Ascending aorta (tissue), 2 donors: ENCODE results near the gene SLC19A1. TPM values are rescaled to one million over a fixed set of nuclear protein-coding genes. Genes with fewer than 3 reads are reported as not detected.

Source experiments
- DNase-seq, 2 donors: peaks; one replicate each; pipeline ENCODE4 v3.0.0-alpha.2; 2019; ENCODE audit warnings: low spot score in 2 of 2
- H3K27ac ChIP-seq, 2 donors: fragments of 200-600 bp; sonication (generic); one replicate each; pipeline ENCODE4 v1.5.1; 2016 to 2017; ENCODE audit warnings: mild to moderate bottlenecking in 1 of 2
- H3K27me3 ChIP-seq: fragments of 200-600 bp; sonication (generic); one replicate; pipeline ENCODE4 v1.5.1; 2017
- H3K36me3 ChIP-seq, 2 donors: fragments of 200-600 bp; sonication (generic); one replicate each; pipeline ENCODE4 v1.5.1; 2016
- H3K4me1 ChIP-seq, 2 donors: fragments of 200-600 bp; sonication (generic); one replicate each; pipeline ENCODE4 v1.5.1; 2016 to 2017; ENCODE audit warnings: mild to moderate bottlenecking in 1 of 2
- H3K4me3 ChIP-seq, 2 donors: fragments of 200-600 bp; sonication (generic); one replicate each; pipeline ENCODE4 v1.5.1; 2016 to 2017; ENCODE audit warnings: mild to moderate bottlenecking in 1 of 2
- H3K9me3 ChIP-seq, 2 donors: fragments of 200-600 bp; sonication (generic); one replicate each; pipeline ENCODE4 v1.5.1; 2016
- intact Hi-C: fragments of 100-400 bp; cut with DNase I; formaldehyde crosslinking; loops from one replicate; pipeline ENCODE4 v1.15.1; 2023
- total RNA-seq: library from RNA; depleted of rRNA; stranded (reverse); fragments of >200 nt; gene quantifications from one replicate; pipeline ENCODE4 v1.1.0, GENCODE V29; 2016
- TF ChIP-seq, protein P1 (sequence below), 3 experiments: fragments of 200-600 bp in 2 of 3; fragments of 450-650 bp in 1 of 3; sonication (generic) in 2 of 3; IDR thresholded peaks; one replicate each; pipeline ENCODE4 v1.5.1; 2016 to 2019; ENCODE audit warnings: antibody characterized with exemption in 3 of 3, mild to moderate bottlenecking in 1 of 3, moderate library complexity in 1 of 3

Gene SLC19A1
- total RNA-seq, 1 donor from 2014 or later = 8.4 TPM

DNA sequence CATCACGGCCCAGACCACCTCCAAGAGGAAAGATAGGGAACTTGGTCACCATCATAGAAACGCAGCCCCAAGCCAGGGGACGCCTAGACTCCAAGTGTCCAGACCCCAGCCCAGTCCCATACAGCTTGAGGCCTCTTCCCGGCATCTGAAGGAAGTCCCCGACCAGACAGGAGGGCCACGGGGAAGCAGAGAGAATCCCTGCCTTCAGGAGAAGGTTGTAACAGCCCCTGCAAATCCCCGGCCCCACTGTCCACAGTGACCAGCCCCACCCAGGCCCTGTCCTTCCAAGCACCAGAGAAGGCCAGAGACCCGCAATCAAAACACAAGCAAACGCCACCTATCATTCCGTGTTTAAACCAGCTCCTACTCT lies 1.7 kb downstream of the SLC19A1 start:
- Histone ChIP-seq H3K27ac (no peak overlapping the region), H3K27me3 (no peaks in the 10 kb centered on the region), H3K36me3 (no peaks in the 10 kb centered on the region), H3K4me1 (peaks cover 0 to 12% of the 10 kb centered on the region in 2 donors), H3K4me3 (no peak overlapping the region), H3K9me3 (no peaks in the 10 kb centered on the region)
- TF ChIP-seq, protein P1, sequence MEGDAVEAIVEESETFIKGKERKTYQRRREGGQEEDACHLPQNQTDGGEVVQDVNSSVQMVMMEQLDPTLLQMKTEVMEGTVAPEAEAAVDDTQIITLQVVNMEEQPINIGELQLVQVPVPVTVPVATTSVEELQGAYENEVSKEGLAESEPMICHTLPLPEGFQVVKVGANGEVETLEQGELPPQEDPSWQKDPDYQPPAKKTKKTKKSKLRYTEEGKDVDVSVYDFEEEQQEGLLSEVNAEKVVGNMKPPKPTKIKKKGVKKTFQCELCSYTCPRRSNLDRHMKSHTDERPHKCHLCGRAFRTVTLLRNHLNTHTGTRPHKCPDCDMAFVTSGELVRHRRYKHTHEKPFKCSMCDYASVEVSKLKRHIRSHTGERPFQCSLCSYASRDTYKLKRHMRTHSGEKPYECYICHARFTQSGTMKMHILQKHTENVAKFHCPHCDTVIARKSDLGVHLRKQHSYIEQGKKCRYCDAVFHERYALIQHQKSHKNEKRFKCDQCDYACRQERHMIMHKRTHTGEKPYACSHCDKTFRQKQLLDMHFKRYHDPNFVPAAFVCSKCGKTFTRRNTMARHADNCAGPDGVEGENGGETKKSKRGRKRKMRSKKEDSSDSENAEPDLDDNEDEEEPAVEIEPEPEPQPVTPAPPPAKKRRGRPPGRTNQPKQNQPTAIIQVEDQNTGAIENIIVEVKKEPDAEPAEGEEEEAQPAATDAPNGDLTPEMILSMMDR (IDR thresholded peaks at IDR 0.05) = no peak
- intact Hi-C loops = no loop called here
- peak; percentile 4 to 58 for DNase-seq

DNA sequence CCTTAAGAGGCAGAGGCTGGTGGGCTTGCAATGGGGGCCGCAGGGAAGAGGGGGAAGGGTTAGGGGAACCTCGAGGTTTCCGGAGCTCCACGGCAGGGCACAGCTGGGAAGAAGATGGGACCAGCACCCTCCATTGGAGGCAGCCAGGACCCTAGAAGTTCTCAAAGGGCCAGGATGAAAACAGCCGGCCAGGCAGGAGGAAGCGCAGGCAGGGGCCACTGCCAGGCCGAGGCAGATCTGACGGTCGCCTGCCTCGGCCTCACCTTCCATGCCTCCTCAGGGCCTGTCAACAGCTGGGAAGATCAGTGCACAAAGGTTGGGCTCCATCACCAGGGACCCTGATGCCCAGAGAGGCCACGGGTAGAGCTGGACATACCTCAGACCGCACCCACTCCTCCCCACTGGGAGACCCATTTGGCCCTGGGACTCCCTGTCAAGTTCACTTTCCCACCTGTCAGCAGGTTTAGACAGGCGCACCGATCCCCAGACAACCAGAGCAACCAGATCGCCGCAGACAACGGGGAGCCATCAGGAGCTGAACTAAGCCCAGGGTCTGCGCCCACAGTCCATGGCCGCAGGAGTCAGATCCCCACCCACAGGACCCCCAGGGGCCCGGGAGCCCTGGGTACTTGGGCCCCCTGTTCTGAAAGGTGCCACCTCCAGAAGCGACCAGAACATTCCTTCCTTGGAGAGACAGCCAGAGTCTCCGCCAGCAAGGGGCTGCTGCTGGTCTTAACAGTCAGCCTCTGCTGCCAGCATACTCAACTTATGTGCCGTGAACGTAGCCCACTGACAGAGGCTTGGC lies 2.2 kb downstream of the SLC19A1 start:
- H3K27ac ChIP-seq = no peak overlapping the region
- peaks cover 0 to 12% of the 10 kb centered on the region in 2 donors for H3K4me1 ChIP-seq
- H3K36me3 ChIP-seq = no peaks in the 10 kb centered on the region
- peak; percentile 5 to 61 for DNase-seq
- TF ChIP-seq, protein P1 (IDR thresholded peaks at IDR 0.05) = no peak
- no peaks in the 10 kb centered on the region for H3K9me3 ChIP-seq
- no peak overlapping the region for H3K4me3 ChIP-seq
- intact Hi-C loops = no loop called here
- no peaks in the 10 kb centered on the region for H3K27me3 ChIP-seq

DNA sequence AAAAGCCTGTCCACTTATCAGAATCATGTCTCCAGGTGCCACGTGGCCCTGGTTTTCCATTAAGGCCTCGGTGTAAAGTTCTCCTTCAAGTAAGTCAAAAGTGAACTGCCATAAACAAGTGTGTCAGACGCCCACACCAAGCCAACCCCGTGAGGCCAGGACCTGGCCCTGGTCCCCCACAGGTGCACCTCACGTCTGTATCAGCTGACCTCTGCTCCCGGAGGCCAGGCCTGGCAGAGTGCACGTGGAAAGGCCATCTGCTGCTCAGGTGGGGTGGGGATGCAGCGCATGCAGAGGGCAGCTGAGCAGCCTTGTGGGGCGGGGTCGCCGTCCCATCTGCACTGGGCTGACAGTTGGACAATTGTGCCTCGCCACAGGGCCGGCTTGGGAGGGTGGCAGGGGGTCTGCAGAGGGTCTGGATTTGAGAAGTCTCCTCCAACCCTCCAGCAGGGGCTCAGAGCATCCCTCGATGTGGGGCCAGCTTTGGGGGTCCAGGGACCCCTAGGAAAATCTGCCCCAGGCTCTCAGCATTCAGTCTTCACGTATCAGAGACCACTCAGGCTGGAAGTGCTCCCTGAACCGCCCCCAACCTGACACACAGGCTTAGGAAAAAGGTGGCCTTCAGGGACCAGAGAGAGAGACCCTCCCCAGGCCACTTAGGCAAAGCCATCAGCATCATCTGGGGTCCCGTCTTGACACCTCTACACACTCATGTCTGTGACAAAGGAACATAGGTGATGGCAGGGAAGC lies 3.0 kb downstream of the SLC19A1 start:
- Histone ChIP-seq H3K27me3 (no peaks in the 10 kb centered on the region), H3K4me3 (no peak overlapping the region), H3K36me3 (no peaks in the 10 kb centered on the region), H3K27ac (no peak overlapping the region), H3K9me3 (no peaks in the 10 kb centered on the region), H3K4me1 (peaks cover 0 to 12% of the 10 kb centered on the region in 2 donors)
- DNase-seq = peak; percentile 6 to 59
- intact Hi-C loops = no loop called here
- TF ChIP-seq, protein P1 (IDR thresholded peaks at IDR 0.05) = no peak

DNA sequence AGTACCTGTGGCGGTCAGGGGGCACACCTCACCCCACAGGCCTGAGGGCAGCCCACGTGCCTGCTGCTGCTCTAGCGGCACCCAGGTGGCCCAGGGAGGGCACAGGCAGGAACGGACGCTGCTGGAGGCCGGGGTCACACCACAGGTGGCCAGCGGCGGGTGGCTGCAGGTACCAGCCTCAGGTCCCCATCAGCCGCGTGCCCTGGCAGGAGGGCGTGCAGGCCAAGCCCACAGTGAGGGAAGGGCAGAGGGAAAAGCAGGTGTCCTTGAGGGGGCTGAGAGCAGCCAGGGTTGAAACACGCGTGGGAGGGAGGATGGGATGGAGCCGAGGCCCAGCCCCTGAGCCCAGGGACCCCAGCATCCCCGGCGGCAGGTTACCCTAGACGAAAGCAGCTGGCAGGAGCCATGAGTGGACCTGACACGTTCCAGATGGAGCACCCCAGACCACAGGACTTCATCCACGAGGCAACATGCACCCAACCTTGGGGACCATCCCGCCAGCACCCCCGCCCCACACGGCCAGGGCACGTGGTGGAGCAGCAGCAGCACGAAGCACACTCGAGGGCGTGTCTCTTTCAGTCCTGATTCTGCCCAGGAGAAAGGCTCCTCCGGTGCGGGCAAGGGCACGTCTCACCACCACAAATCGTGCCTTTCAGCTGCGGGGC lies 3.7 kb downstream of the SLC19A1 start:
- Histone ChIP-seq H3K9me3 (no peaks in the 10 kb centered on the region), H3K4me3 (no peak overlapping the region), H3K4me1 (peaks cover 0 to 12% of the 10 kb centered on the region in 2 donors), H3K27me3 (no peaks in the 10 kb centered on the region), H3K27ac (no peak overlapping the region), H3K36me3 (no peaks in the 10 kb centered on the region)
- DNase-seq = peak; percentile 4 to 53
- intact Hi-C loops = no loop called here
- TF ChIP-seq, protein P1 (IDR thresholded peaks at IDR 0.05) = no peak

DNA sequence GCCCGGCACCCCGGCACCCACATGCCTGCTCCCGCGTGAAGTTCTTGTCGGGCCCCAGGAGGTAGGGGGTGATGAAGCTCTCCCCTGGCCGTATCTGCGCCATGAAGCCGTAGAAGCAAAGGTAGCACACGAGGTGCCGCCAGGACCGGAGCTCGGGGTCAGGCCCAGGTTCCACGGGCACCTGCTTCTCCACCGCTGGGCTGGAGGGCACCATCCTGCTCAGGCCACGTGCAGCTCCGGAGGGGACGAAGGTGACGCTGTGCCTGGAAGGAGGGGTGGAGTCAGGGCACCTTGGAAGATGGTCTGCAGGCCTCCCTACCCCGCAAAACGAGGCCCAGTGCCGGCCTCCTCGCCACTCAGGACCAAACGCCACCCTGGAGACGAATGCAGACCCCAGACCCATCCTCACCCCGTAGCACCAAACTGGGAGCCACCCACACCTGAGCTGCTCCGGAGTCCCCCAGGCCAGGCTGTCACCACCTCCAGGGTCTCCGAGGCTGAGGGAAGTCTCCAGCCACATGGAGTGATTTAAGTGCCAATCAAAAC lies 4.4 kb downstream of the SLC19A1 start:
- no peak overlapping the region for H3K4me3 ChIP-seq
- peak in 1 of 2 donors; percentile 55 for DNase-seq

More for the DNA sequence above, 4.4 kb downstream of the SLC19A1 start:
- Histone ChIP-seq H3K9me3 (no peaks in the 10 kb centered on the region), H3K27ac (no peak overlapping the region), H3K4me1 (peaks cover 0 to 10% of the 10 kb centered on the region in 2 donors), H3K27me3 (no peaks in the 10 kb centered on the region), H3K36me3 (no peaks in the 10 kb centered on the region)
- TF ChIP-seq, protein P1 (IDR thresholded peaks at IDR 0.05) = no peak
- intact Hi-C loops = no loop called here
